HCT116 (cell line): ENCODE measurements around the gene GJE1.

Experiments used
- EZH2 ChIP-seq: fragments of 200-600 bp; sonication (generic); IDR thresholded peaks from 2 replicates; pipeline ENCODE4 v1.6.1; 2017; ENCODE audit warnings: antibody characterized with exemption, mixed run types
- EZH2phosphoT487 ChIP-seq: fragments of 200-600 bp; IDR thresholded peaks from 2 replicates; pipeline ENCODE4 v1.6.1; 2018; ENCODE audit warnings: antibody characterized with exemption, borderline replicate concordance
- JUND ChIP-seq: IDR thresholded peaks from 2 replicates; pipeline ENCODE4 v1.6.1; 2012
- POLR2A ChIP-seq: IDR thresholded peaks from 2 replicates; pipeline ENCODE4 v1.7.0; 2011; ENCODE audit warnings: borderline replicate concordance; ENCODE audit not compliant: insufficient read depth, insufficient read length; ENCODE audit errors: extremely low read depth
- POLR2AphosphoS5 ChIP-seq: IDR thresholded peaks from 2 replicates; pipeline ENCODE4 v1.6.1; 2011; ENCODE audit warnings: mild to moderate bottlenecking, low read depth, low read length, moderate library complexity
- SIN3A ChIP-seq: IDR thresholded peaks from 2 replicates; pipeline ENCODE4 v1.6.1; 2012; ENCODE audit warnings: low read depth
- ZNF274 ChIP-seq: fragments of 200-500 bp; sonication (Bioruptor generic); IDR thresholded peaks from 2 replicates; pipeline ENCODE4 v1.6.1; 2014; ENCODE audit warnings: mild to moderate bottlenecking, low read depth, low read length, inconsistent platforms
- TF ChIP-seq, protein P1 (sequence below), 3 experiments: fragments of 200-600 bp in 1 of 3; sonication (generic) in 1 of 3; IDR thresholded peaks in 2 of 3; conservative IDR thresholded peaks in 1 of 3; 2 replicates each; pipeline ENCODE4 v1.5.1; 2012 to 2017; ENCODE audit warnings: low read depth in 2 of 3, low read length in 2 of 3, antibody characterized with exemption in 1 of 3, borderline replicate concordance in 1 of 3, control low read depth in 1 of 3, mild to moderate bottlenecking in 1 of 3, mixed read lengths in 1 of 3, mixed run types in 1 of 3, moderate library complexity in 1 of 3; ENCODE audit not compliant: insufficient read depth in 1 of 3
- TF ChIP-seq, protein P2 (sequence below): IDR thresholded peaks from 2 replicates; pipeline ENCODE4 v1.6.1; 2012

DNA sequence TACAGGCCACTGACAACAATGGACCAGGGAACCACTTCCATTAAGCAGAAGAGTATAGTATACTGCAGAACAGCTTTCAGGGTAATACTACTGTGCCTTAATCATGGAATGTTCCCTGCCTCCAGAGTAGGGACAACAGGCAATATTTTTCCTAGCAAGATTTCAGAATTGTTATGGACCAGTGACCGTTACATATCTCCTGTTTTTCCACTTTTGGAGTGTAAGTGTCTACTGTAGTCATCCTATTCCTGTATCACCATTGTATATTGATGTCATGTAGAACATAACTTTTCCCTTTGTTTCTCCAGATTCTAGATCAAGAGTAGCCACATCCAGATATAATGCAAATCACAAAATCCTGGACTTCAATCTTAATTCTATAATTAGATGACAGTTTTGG is 1.9 kb upstream of the GJE1 start:
- TF ChIP-seq, protein P1, sequence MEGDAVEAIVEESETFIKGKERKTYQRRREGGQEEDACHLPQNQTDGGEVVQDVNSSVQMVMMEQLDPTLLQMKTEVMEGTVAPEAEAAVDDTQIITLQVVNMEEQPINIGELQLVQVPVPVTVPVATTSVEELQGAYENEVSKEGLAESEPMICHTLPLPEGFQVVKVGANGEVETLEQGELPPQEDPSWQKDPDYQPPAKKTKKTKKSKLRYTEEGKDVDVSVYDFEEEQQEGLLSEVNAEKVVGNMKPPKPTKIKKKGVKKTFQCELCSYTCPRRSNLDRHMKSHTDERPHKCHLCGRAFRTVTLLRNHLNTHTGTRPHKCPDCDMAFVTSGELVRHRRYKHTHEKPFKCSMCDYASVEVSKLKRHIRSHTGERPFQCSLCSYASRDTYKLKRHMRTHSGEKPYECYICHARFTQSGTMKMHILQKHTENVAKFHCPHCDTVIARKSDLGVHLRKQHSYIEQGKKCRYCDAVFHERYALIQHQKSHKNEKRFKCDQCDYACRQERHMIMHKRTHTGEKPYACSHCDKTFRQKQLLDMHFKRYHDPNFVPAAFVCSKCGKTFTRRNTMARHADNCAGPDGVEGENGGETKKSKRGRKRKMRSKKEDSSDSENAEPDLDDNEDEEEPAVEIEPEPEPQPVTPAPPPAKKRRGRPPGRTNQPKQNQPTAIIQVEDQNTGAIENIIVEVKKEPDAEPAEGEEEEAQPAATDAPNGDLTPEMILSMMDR (IDR thresholded peaks at IDR 0.05 in 2 of 3, conservative IDR thresholded peaks at IDR 0.05 in 1 of 3; ENCODE audit: borderline replicate concordance in 1 of 3, insufficient read depth in 1 of 3, low read depth in 2 of 3, low read length in 2 of 3), result no peak
- TF ChIP-seq, protein P2, sequence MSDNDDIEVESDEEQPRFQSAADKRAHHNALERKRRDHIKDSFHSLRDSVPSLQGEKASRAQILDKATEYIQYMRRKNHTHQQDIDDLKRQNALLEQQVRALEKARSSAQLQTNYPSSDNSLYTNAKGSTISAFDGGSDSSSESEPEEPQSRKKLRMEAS, result no peak
- TF ChIP-seq POLR2A, result no peak
- no peak for TF ChIP-seq JUND
- TF ChIP-seq EZH2, result no peak
- TF ChIP-seq POLR2AphosphoS5, result no peak
- no peak for TF ChIP-seq EZH2phosphoT487
- TF ChIP-seq ZNF274, result no peak
- TF ChIP-seq SIN3A, result no peak
